ENCODE results near the gene SWI5. TPM values are rescaled to one million over a fixed set of nuclear protein-coding genes. Genes with fewer than 3 reads are reported as not detected.
"Not testable (repeated sequence)": the region's sequence is repeated elsewhere in the genome, so short reads cannot be mapped to it uniquely, and the experiment has no call there.

The SWI5 gene
- total RNA-seq, 2 donors from 2014 or later = 33.4 to 46.9 TPM

GRCh38 chr9:128274245-128274644, 1.8 kb upstream of the SWI5 start:
- H3K36me3 Mint-ChIP-seq (ENCODE audit: low read depth) = peaks cover 20% of the 10 kb centered on the region
- Histone ChIP-seq H3K27ac (ENCODE audit: low read depth, low read length) (no peak overlapping the region), H3K9ac (ENCODE audit: extremely low read depth, low read length, poor library complexity, severe bottlenecking) (peak overlapping the region; percentile 99), H3K4me3 (ENCODE audit: low read length) (peak overlapping the region; percentile 94), H3K36me3 (ENCODE audit: control insufficient read depth, insufficient read depth, low read length) (peaks cover 44% of the 10 kb centered on the region), H3K27me3 (ENCODE audit: control insufficient read depth, insufficient read depth, low read length, poor library complexity, severe bottlenecking) (no peaks in the 10 kb centered on the region), H3K9me3 (ENCODE audit: control insufficient read depth, low read length) (no peaks in the 10 kb centered on the region), H3K4me1 (ENCODE audit: control insufficient read depth, insufficient read depth, low read length) (no peaks in the 10 kb centered on the region)
- H3K27ac Mint-ChIP-seq = peak overlapping the region; percentile 66
- TF ChIP-seq CTCF (conservative IDR thresholded peaks at IDR 0.05) = no peak
- WGBS, 2 experiments (ENCODE audit: insufficient coverage in 1 of 2, insufficient read length in 1 of 2) = 94 to 95% methylated on average over 6 to 8 of the region's 8 CpGs
- H3K4me3 Mint-ChIP-seq = peak overlapping the region; percentile 89
- no peaks in the 10 kb centered on the region for H3K9me3 Mint-ChIP-seq
- no peak for DNase-seq
- peaks cover 14% of the 10 kb centered on the region for H3K4me1 Mint-ChIP-seq
- H3K27me3 Mint-ChIP-seq (ENCODE audit: insufficient read depth) = no peaks in the 10 kb centered on the region

GRCh38 chr9:128275198-128276007, 673 bp upstream of the SWI5 start, which contains the start of gene GOLGA2:
TSS of gene GOLGA2 (minus strand) at chr9:128276007. CDS start at chr9:128275976, 31 bp downstream.
- Mint-ChIP-seq H3K4me1 (peaks cover 16% of the 10 kb centered on the region), H3K4me3 (peak within 1 kb of the TSS; percentile 89), H3K27me3 (ENCODE audit: insufficient read depth) (no peaks in the 10 kb centered on the region), H3K9me3 (no peaks in the 10 kb centered on the region), H3K36me3 (ENCODE audit: low read depth) (peaks cover 23% of the 10 kb centered on the region), H3K27ac (peak within 1 kb of the TSS; percentile 95)
- Histone ChIP-seq H3K27me3 (ENCODE audit: control insufficient read depth, insufficient read depth, low read length, poor library complexity, severe bottlenecking) (no peaks in the 10 kb centered on the region), H3K36me3 (ENCODE audit: control insufficient read depth, insufficient read depth, low read length) (peaks cover 41% of the 10 kb centered on the region), H3K4me1 (ENCODE audit: control insufficient read depth, insufficient read depth, low read length) (no peaks in the 10 kb centered on the region), H3K9ac (ENCODE audit: extremely low read depth, low read length, poor library complexity, severe bottlenecking) (peak within 1 kb of the TSS; percentile 99), H3K27ac (ENCODE audit: low read depth, low read length) (peak within 1 kb of the TSS; percentile 83), H3K4me3 (ENCODE audit: low read length) (peak within 1 kb of the TSS; percentile 94), H3K9me3 (ENCODE audit: control insufficient read depth, low read length) (no peaks in the 10 kb centered on the region)
- WGBS, 2 experiments (ENCODE audit: insufficient coverage in 1 of 2, insufficient read length in 1 of 2) = 0% methylated on average over 26 to 57 of the region's 57 CpGs
- DNase-seq = peak; percentile 71
- no peak for TF ChIP-seq CTCF (conservative IDR thresholded peaks at IDR 0.05)

DNA sequence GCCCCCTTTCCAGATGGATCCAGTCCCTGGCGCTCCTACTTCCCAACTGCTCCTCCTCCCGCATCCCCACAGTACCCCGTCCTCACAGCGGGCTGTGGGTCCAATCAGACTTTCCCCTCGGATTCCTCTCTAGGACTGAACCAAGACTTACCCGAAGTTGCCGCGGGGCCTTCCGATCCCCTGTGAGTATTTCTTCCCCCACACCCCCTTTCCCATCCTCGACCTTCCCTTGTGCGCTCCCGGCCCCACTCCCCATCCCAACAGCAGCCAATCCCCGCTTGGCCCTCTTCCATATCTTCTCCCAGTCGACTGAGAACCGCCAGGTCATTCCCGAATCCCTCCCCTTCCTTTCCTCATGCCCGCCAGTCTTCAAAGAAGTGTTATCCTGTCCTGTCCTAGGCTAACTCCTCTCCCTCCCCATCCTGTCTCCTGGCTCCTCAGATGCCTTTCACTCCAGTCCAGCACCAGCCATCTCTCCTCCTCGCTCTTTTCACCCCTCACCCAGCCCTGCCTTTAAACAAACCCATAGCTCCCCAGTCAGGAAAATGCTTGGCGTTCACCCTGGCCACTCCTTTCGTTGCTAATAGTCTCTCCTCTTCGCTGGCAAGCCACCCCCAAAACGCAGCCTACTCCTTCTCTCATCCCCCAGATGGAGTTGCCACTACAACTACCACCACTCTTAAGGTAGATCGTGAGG, 646 bp downstream of the SWI5 start:
- no peak overlapping the region for H3K27ac ChIP-seq (ENCODE audit: low read depth, low read length)
- no peak for TF ChIP-seq CTCF (conservative IDR thresholded peaks at IDR 0.05)
- peaks cover 34% of the 10 kb centered on the region for H3K36me3 ChIP-seq (ENCODE audit: control insufficient read depth, insufficient read depth, low read length)
- no peaks in the 10 kb centered on the region for H3K27me3 Mint-ChIP-seq (ENCODE audit: insufficient read depth)
- H3K9me3 Mint-ChIP-seq = no peaks in the 10 kb centered on the region
- H3K4me3 Mint-ChIP-seq = peak overlapping the region; percentile 89
- WGBS, 2 experiments (ENCODE audit: insufficient coverage in 1 of 2, insufficient read length in 1 of 2) = 10 to 15% methylated on average over 14 to 23 of the region's 23 CpGs
- H3K36me3 Mint-ChIP-seq (ENCODE audit: low read depth) = peaks cover 18% of the 10 kb centered on the region
- peaks cover 16% of the 10 kb centered on the region for H3K4me1 Mint-ChIP-seq
- peak; percentile 85 for DNase-seq
- H3K27me3 ChIP-seq (ENCODE audit: control insufficient read depth, insufficient read depth, low read length, poor library complexity, severe bottlenecking) = no peaks in the 10 kb centered on the region
- no peaks in the 10 kb centered on the region for H3K9me3 ChIP-seq (ENCODE audit: control insufficient read depth, low read length)
- peak overlapping the region; percentile 94 for H3K4me3 ChIP-seq (ENCODE audit: low read length)
- H3K4me1 ChIP-seq (ENCODE audit: control insufficient read depth, insufficient read depth, low read length) = no peaks in the 10 kb centered on the region
- peak overlapping the region; percentile 95 for H3K27ac Mint-ChIP-seq
- peak overlapping the region; percentile 73 for H3K9ac ChIP-seq (ENCODE audit: extremely low read depth, low read length, poor library complexity, severe bottlenecking)

DNA sequence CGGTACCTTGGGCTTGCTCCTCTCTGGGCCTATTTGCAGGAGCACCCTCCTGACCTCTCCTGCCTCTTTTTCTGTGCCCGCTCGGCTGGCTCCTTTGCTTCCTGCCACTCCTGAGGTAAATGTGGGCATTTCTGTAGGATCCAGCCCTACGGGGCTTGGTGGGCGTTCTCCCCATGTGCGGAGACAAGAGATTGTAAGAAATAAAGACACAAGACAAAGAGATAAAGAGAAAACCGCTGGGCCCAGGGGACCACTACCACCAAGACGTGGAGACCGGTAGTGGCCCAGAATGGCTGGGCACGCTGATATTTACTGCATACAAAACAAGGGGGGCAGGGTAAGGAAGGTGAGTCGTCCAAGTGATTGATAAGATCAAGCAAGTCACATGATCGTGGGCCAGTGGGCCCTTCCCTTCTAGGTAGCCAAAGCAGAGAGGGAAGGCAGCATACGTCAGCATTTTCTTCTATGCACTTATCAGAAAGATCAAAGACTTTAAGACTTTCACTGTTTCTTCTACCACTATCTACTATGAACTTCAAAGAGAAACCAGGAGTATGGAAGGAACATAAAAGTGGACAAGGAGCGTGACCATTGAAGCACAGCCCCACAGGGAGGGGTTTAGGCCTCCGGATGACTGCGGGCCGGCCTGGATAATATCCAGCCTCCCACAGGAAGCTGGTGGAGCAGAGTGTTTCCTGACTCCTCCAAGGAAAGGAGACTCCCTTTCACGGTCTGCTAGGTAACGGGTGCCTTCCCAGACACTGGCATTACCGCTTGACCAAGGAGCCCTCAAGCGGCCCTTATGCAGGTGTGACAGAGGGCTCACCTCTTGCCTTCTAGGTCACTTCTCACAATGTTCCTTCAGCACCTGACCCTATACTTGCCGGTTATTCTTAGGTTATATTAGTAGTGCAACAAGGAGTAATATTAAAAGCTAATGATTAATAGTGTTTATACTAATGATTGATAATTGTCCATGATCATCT, 3.3 kb downstream of the SWI5 start:
- not testable (repeated sequence) for DNase-seq; H3K36me3 ChIP-seq (ENCODE audit: control insufficient read depth, insufficient read depth, low read length); H3K4me3 Mint-ChIP-seq; H3K9me3 Mint-ChIP-seq; H3K9ac ChIP-seq (ENCODE audit: extremely low read depth, low read length, poor library complexity, severe bottlenecking); H3K27me3 ChIP-seq (ENCODE audit: control insufficient read depth, insufficient read depth, low read length, poor library complexity, severe bottlenecking); H3K27ac ChIP-seq (ENCODE audit: low read depth, low read length); H3K4me3 ChIP-seq (ENCODE audit: low read length); H3K4me1 ChIP-seq (ENCODE audit: control insufficient read depth, insufficient read depth, low read length); H3K27me3 Mint-ChIP-seq (ENCODE audit: insufficient read depth); H3K36me3 Mint-ChIP-seq (ENCODE audit: low read depth); H3K9me3 ChIP-seq (ENCODE audit: control insufficient read depth, low read length)
- Mint-ChIP-seq H3K4me1 (peaks cover 16% of the 10 kb centered on the region), H3K27ac (peak overlapping the region; percentile 15)
- 94 to 98% methylated on average over 10 to 21 of the region's 22 CpGs for WGBS, 2 experiments (ENCODE audit: insufficient coverage in 1 of 2, insufficient read length in 1 of 2)
